NCI-H82 treated with DMSO at 0.1 percent for 48 hours (cell line): ENCODE data around the gene CDK5RAP3.

Experiments used
- DNase-seq: peaks from one replicate; lab custom pipeline; 2025; ENCODE audit not compliant: unreplicated experiment; lab: John Stamatoyannopoulos, UW

CDK5RAP3 gene

GRCh38 chr17:47948706-47949196 lies 22.2 kb upstream of the CDK5RAP3 start:
- no peak for DNase-seq

DNA sequence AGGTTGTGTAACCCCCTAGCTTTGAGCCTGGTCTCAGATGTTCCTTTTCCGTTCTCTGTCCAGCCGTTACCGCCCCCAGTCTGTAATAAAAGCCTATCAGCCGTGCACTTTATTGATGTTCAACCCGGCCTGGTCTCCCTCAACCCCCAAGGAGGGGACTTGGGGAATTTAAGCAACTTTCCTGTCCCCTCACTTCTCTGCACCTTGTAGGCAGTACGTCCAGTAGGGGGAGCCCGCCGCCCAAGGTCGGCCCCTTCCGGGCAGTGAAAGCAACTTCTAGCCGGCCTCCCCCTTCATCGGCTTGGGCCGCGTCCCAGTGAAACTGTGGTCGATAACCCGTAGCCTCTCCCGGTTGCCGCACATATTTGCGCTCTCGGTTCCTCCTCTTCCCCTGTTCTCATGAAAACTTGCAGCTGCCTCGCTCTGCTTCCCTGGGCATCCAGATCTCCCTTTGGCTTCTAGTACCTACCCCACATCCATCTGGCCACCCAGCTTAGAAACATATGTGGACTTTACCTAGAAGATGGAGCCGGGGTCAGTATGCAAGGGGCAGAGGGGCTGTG lies 21.6 kb upstream of the CDK5RAP3 start:
- DNase-seq: peak; percentile 65

GRCh38 chr17:47949946-47950345 lies 21.0 kb upstream of the CDK5RAP3 start:
- DNase-seq: no peak

- DNase-seq: no peak
These were observed 20.5 kb upstream of the CDK5RAP3 start for GRCh38 chr17:47950448-47950847.

DNA sequence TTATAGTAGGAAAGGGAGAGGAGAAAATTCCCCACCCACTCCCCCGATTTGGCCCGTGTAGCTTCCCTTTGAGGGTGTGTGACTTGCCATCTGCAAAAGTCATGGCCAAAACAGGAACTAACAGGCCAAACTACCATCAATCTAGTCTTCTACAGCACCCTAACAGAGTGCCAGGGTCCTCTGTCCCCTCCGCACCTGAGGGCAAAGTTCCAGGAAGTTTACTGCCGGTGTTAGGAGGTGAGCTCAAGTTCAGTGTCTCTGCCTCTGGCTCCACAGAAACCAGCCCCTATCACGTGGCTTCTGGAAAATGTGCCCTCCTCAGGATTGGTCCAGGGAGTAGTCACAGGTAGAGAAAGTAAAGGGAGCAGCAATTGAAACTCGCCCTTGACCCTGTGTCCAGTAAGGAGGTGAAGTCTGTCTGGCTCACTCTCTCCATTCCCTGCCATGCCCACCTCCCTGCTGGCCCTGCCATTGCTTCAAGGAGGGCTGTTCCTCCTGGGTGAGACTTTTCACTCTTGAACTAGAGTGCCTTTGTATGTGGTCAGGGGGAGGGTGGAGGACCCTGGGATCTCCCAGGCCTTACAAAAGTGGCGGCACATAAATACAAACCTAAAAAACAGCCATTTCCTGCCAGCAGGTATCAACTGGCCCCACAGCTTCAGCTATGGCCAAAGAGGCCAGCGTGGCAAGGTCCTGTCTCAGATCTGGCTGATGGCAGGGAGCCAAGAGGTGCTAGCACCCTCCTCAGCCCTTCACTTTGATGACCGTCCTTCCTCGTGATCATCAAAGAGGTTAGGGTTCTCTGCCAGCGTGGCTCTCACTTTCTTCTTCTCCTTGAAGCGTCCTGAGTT lies 18.5 kb upstream of the CDK5RAP3 start:
- no peak for DNase-seq

- DNase-seq: no peak
These were observed 17.0 kb upstream of the CDK5RAP3 start for GRCh38 chr17:47953909-47954308.

DNA sequence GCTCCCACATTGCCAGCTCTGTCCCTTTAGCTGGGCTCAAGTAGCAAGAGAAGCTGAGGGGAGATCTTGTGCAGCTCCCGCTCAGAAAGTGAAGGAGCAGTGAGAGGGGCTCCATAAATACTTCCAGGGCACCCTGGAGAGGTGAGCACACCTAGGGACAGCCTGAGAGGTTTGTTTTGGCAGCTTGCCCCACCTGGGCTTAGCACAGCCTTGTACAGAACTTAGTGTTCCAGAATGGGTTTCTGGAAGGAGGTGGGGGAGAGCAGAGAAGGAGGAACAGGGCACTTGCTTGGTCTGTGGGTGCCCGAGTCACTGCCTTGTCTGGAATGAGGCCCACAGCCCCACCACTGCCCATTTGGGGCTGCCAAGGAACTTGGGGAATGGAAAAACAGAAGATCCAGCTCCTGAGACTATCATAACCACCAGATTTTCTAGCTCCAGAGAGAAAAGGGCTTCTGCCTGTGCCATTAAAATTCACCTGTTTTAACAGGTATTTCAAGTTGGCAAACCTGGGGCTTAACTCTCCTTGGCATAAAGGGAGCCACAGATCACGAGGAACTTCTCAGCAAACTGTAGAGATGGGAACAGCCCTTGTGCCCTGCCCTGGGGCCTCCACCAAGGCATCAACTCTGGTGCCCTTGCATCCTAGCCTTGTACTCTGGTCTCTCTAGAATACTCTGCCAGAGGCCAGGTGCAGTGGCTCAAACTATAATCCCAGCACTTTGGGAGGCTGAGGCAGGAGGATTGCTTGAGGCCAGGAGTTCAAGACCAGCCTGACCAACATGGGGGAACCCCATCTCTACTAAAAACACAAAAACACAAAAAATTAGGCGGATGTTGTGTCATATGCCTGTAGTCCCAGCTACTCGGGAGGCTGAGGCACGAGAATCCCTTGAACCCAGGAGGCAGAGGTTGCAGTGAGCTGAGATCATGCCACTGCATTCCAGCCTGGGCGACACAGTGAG lies 15.1 kb upstream of the CDK5RAP3 start:
- DNase-seq: no peak

- no peak for DNase-seq
These were observed 13.9 kb upstream of the CDK5RAP3 start for GRCh38 chr17:47956791-47957590.

GRCh38 chr17:47957591-47958490 lies 13.1 kb upstream of the CDK5RAP3 start, which contains the start of gene PRR15L:
PRR15L (minus strand) TSS chr17:47957883; CDS start chr17:47953234, 4,649 bp downstream.
- DNase-seq: no peak

DNA sequence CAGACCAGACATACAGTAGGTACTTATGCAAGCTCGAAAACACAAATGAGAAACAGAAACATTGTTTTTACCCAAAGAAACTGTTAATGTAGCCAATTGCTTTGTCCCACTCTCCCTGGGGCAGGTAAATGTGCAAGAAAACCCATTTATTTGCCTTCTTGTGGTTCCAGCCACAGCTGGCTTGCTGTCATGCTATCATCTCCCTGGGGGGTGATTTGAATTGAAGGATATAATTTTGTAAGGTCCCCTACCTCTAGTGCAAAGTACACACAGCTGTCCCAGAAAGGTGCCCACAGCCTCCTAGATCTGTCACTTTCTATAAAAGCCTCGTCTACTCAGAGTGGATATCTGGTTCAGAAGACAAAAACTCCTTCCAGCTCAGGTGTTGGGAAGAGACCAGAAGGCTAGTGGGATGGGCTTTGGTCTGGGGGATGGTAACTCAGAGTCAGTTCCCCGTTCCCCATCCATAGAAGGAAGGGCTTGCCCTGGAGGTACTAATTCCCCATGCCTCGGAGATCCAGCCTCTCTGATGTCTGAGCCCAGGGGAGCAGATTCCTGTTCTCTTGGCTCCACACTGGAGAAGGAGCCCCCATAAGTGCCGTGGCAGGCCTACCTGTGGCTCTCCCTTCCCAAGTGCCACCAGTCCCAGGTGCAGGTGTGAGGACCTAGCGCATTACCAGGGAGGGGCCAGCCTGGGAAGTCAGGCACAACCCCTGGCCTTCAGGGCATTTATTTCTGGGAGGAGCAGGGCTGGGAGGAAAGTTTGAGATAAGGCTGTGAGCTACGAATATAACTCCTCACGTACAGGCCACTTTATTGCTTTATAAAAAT lies 10.9 kb upstream of the CDK5RAP3 start:
- no peak for DNase-seq

- DNase-seq: no peak
These were observed 9.5 kb upstream of the CDK5RAP3 start for GRCh38 chr17:47961406-47961805.

- no peak for DNase-seq
These were observed 8.0 kb upstream of the CDK5RAP3 start for GRCh38 chr17:47962901-47963300.

DNA sequence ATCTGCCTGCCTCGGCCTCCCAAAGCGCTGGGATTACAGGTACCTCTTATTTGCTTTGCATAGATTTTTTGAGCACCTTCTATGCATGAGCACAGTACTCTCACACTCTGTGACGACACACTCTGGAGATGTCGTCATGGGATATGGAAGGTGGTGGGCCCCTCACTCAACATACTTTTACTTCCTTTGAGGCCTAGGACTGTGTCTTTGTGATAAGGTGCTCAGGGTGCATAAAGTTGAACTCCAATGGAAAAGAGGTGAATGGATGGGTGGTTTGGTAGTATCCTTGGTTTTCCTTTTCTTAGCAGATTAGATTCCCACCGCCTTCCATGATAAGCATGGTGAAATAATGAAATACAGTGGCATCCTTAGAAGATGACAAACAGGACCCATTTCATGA lies 6.1 kb upstream of the CDK5RAP3 start:
- no peak for DNase-seq

- no peak for DNase-seq
These were observed 4.8 kb upstream of the CDK5RAP3 start for GRCh38 chr17:47966079-47966519.

- no peak for DNase-seq
These were observed 3.2 kb upstream of the CDK5RAP3 start for GRCh38 chr17:47967607-47968252.

DNA sequence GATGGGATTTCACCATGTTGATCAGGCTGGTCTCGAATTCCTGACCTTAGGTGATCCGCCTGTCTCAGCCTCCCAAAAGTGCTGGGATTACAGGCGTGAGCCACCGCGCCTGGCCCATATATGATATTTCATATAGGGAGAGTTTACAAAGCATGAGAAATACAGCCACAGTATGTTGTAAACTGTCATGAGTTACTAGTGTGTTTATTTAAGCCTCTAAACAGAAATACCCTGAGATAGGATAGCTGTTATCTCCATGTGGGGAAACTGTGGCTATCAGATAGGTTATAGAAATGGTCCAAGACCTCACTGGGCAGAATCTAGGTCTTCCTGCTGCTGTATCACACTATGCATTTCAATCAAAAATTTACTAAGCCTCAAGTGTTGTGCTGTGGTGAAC lies 2.1 kb upstream of the CDK5RAP3 start:
- no peak for DNase-seq

DNA sequence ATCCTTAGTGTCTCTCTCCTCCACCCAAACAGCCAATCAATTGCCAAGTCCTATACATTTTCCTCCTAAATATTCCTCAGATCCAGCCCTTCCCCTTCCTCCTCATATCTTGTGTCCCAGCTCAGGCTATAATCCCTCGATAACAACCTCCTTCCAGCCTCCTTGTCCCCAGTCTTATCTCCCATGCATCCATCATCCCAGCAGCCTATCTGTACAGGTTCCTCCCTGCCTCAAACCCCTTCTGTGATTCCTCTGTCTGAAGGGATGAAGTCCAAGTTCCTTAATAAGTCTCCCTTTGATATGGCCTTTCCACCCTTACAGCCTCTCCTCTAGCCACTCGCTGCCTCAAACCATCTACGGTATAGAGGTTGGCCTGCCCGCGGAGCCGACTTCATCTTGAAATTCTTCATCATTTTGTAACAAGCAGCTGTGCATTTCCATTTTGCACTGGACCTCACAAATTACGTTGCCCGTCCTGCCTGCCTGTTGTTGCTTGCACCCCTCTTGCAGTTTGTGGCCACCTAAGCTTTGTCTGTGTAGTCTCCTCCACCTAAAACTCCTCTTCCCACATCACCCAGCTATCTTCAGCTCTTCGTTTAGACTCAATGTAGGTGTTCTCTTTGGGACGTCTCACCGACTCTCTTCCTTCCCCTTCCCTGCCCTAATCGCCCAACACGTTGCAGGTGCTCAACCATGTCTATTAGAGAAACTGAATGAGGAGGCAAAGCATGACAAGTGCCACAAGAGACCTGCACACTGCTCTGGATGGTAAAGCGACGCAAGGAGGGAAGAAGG lies 786 bp upstream of the CDK5RAP3 start:
- no peak for DNase-seq
